Right cardiac atrium (tissue), 5 donors: ENCODE results near the gene TMCC1. TPM values are rescaled to one million over a fixed set of nuclear protein-coding genes. Genes with fewer than 3 reads are reported as not detected.

Experiments
- ATAC-seq, 2 donors: fragments of 200-7000 bp; cut with Tn5 transposase; one replicate each; pipeline versions ENCODE4 v1.8.0 to v1.9.1; 2020; ENCODE audit warnings: moderate library complexity in 2 of 2, mild to moderate bottlenecking in 1 of 2
- DNase-seq, 3 donors: peaks; one replicate each; pipeline ENCODE4 v3.0.0-alpha.2; 2020
- H3K27ac ChIP-seq: one replicate; pipeline ENCODE4 v1.5.1; 2013; ENCODE audit warnings: mild to moderate bottlenecking, low read length, control low read depth, moderate library complexity
- H3K27me3 ChIP-seq: one replicate; pipeline ENCODE4 v1.6.1; 2013; ENCODE audit not compliant: control insufficient read depth, insufficient read depth
- H3K4me1 ChIP-seq: one replicate; pipeline ENCODE4 v1.6.1; 2013; ENCODE audit warnings: low read length; ENCODE audit not compliant: control insufficient read depth, insufficient read depth
- H3K4me3 ChIP-seq: one replicate; pipeline ENCODE4 v1.5.1; 2013; ENCODE audit warnings: low read length, control low read depth
- H3K9me3 ChIP-seq: one replicate; pipeline ENCODE4 v1.6.1; 2013; ENCODE audit warnings: low read length; ENCODE audit not compliant: control insufficient read depth
- WGBS: extraction: QIAGEN DNeasy Blood & Tissue Kit; methylation state at CpG from one replicate; pipeline ENCODE4 v1.1.7; 2013; 5-methylcytosine and 5-hydroxymethylcytosine counted together
- intact Hi-C, 4 donors: fragments of 100-400 bp; cut with DNase I; formaldehyde crosslinking; loops; one replicate each; pipeline versions ENCODE4 v1.11.0 to v1.14.0; 2022 to 2023
- long read RNA-seq, 4 donors: library from polyadenylated mRNA; unstranded; transcript quantifications; one replicate each; pipeline ENCODE4 v2.0.0, GENCODE V29; 2020 to 2021
- polyA plus RNA-seq: library from polyadenylated mRNA; stranded (reverse); fragments of 200-250 nt; gene quantifications from one replicate; pipeline ENCODE4 v1.2.3, GENCODE V29; 2013
- total RNA-seq, 4 donors: library from RNA; stranded (reverse); fragmentation: NEBNext Ultra II Directional; extraction: Animal tissue kit (Norgen Biotek cat#: 25700); gene quantifications; one replicate each; pipeline ENCODE4 v1.2.1, GENCODE V29; 2021
- donor health status: healthy with polysubstance abuse.
- donor health status: DM: no; HTN: yes; CAD: no.
- donor health status: DM: no; HTN: no; CAD: no.
- donor health status: DM: no; HTN: yes; CAD: no; lungs with severe emphysema.
- donor health status: DM: yes; HTN: yes; CAD: no.

The TMCC1 gene
- 10 to 100 TPM; 40.1 to 45.0 (median 43.9) TPM for total RNA-seq
- 12.9 TPM for polyA plus RNA-seq
- long read RNA-seq, donor 1, full-length matches to known transcripts, result 2 of 13 reads
- long read RNA-seq, donor 1, partial matches to known transcripts, result 2 of 13 reads
- long read RNA-seq, donor 1, other reads (novel, unspliced or antisense), result 9 of 13 reads
- long read RNA-seq, donor 2, full-length matches to known transcripts, result 7 of 12 reads
- long read RNA-seq, donor 2, partial matches to known transcripts, result 0 of 12 reads
- long read RNA-seq, donor 2, other reads (novel, unspliced or antisense), result 5 of 12 reads
- long read RNA-seq, donor 3, full-length matches to known transcripts, result 6 of 33 reads
- long read RNA-seq, donor 3, partial matches to known transcripts, result 5 of 33 reads
- long read RNA-seq, donor 3, other reads (novel, unspliced or antisense), result 22 of 33 reads
- long read RNA-seq, donor 4, full-length matches to known transcripts, result 3 of 11 reads
- long read RNA-seq, donor 4, partial matches to known transcripts, result 1 of 11 reads
- long read RNA-seq, donor 4, other reads (novel, unspliced or antisense), result 7 of 11 reads

DNA sequence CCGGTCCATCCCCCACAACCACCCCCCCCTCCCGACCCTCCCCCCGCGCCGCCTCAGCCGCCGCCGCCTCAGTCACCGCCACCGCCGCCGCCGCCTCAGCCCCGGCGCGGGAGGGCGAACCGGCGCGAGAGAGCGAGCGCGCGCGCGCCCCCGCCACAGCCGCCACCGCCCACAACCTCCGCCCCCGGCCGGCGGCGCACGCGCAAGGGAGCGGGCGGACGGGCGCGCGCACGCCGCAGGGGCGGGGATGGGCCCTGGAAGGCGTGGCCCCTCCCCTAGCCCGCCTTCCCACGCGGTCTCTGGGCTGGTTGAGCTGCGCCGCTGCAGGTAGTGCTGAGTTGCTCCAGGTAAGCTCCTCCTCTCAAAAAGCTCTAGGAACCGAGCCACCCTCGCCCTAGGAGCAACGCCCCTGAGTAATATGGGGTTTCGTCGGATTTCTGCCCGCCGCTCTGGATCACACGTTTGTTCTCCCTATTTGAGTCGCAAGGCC is at the start of gene TMCC1:
Gene TMCC1, minus strand, starts transcription at position 131 of the 490 bp plus-strand sequence.
- H3K27ac ChIP-seq, result peak within 1 kb of the TSS; percentile 76
- H3K4me3 ChIP-seq, result peak within 1 kb of the TSS; percentile 63
- ATAC-seq (peak; percentile 96 to 98), DNase-seq (peak; percentile 86 to 94 (median 94))
- H3K9me3 ChIP-seq, result no peaks in the 10 kb centered on the region
- under 1% methylated on average over 56 of the region's 60 CpGs for WGBS
- intact Hi-C loops, result no loop called here
- H3K27me3 ChIP-seq, result no peaks in the 10 kb centered on the region
- H3K4me1 ChIP-seq, result peaks cover 6% of the 10 kb centered on the region

DNA sequence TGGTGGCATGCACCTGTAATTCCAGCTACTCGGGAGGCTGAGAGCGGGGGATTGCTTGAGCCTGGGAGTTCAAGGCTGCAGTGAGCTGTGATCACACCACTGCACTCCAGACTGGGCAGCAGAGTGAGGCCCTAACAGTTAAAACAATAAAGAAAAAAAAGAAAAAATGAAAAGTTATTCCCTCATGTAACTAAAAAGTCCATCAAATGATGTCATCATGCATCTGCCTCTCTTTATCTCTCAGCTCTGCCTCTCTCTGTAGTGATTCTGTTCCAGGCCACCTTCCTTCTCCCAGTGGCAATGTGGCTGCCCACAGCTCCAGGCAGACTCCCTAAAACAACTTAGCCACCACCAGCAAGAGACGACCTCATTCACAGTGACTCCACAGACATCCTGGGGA is 49.5 kb upstream of the TMCC1 start:
- H3K27ac ChIP-seq, result no peak overlapping the region
- no peak for DNase-seq
- no peaks in the 10 kb centered on the region for H3K4me1 ChIP-seq
- ATAC-seq, result no peak
- no peaks in the 10 kb centered on the region for H3K9me3 ChIP-seq
- intact Hi-C loops, result loop anchor here in 1 of 4 donors (5.0 to 10.0 kb wide), 2 partner anchors 54 to 152 kb away; no protein-coding TSS in a partner anchor
- no peaks in the 10 kb centered on the region for H3K27me3 ChIP-seq
- 85% methylated on average over 3 of the region's 3 CpGs for WGBS
- no peak overlapping the region for H3K4me3 ChIP-seq

DNA sequence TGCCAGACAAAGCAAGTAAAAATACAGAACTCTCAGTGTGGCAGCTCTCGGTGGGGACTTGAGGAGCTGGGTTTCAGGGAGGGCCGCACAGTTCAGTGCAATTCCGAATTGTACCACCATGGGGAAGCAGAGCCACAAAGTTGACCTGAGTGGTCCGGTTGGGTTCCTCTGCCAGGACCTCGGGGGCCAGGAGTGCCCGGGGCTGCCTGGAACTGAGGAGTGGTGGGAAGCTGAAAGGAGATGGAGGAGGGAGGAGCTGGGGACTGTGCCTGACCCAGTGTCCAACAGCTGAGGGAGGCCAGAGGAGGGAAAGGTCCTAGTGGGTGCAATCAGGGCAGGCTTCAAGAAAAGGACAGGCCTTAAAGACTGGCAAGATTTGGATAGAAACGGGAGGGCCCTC is 48.8 kb upstream of the TMCC1 start:
- Histone ChIP-seq H3K27me3 (no peaks in the 10 kb centered on the region), H3K27ac (no peak overlapping the region), H3K4me1 (no peaks in the 10 kb centered on the region), H3K9me3 (no peaks in the 10 kb centered on the region), H3K4me3 (no peak overlapping the region)
- ATAC-seq, result peak; percentile 88 to 90
- WGBS, result 9% methylated on average over 7 of the region's 7 CpGs
- intact Hi-C loops, result loop anchor here in 1 of 4 donors (5.0 to 10.0 kb wide), 2 partner anchors 55 to 153 kb away; no protein-coding TSS in a partner anchor
- DNase-seq, result peak; percentile 58 to 78 (median 75)

DNA sequence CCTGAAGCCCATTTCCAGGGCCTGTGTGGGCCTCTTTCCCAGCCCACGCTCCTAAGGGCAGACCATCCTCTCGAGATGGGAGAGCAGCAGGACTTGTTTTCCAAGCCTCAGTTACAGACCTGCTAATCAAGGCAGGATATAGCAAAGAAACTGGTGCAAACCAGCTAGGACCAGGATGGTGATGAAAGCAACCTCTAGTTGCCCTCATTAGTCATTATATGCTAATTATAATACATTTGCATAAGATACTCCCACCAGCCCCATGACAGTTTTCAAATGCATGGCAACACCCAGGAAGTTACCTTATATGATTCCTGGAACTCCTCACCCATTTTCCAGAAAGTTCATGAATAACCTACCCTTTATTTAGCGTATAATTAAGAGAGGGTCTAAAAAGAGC is 46.6 kb upstream of the TMCC1 start:
- Histone ChIP-seq H3K27me3 (no peaks in the 10 kb centered on the region), H3K9me3 (no peaks in the 10 kb centered on the region), H3K4me1 (no peaks in the 10 kb centered on the region), H3K27ac (no peak overlapping the region), H3K4me3 (no peak overlapping the region)
- DNase-seq (no peak), ATAC-seq (no peak)
- WGBS, result 86% methylated on average over 3 of the region's 3 CpGs
- intact Hi-C loops, result loop anchor here in 1 of 4 donors (5.0 to 10.0 kb wide), 2 partner anchors 57 to 155 kb away; no protein-coding TSS in a partner anchor

DNA sequence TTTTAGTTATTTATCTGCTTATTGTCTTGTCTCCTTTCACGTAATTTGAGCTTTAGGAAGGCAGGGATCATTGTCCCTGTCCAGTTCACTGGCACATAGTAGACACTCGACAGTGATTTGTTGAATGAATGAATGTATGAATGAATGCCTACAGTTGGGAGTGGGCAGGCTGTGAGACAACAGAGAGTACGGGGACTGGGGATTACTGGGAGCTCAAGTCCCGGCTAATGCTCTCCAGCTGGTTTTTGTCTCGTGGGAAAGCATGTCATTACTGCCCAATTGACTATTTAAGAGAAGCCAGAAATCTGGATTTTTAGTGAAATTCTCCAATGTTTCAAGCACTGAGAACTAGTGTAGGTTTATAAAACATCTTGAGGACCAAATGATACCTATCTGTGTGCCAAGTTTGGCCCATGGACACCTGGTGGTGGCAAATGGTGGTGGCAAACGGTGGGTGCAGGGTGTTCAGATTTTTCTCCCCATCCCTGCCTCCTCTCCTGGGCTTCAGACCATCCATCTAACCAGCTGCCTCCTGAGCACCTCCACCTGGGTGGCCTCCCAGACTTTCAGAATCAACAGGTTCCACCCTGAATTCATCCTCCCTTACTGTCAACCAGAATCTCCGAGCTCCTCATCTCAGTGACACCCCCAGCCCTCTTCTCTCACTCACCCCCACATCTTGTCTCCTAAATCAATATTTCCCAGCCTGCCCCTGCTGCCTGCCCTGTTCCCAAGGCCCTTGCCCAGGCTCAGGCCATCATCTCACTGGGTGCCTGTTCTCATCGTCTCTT is 44.8 kb upstream of the TMCC1 start:
- Histone ChIP-seq H3K9me3 (no peaks in the 10 kb centered on the region), H3K27me3 (no peaks in the 10 kb centered on the region), H3K27ac (no peak overlapping the region), H3K4me3 (no peak overlapping the region), H3K4me1 (no peaks in the 10 kb centered on the region)
- WGBS, result 82% methylated on average over 8 of the region's 8 CpGs
- intact Hi-C loops, result loop anchor here in 1 of 4 donors (10.0 kb wide), 1 partner anchor 294 kb away; no protein-coding TSS in a partner anchor
- DNase-seq, result no peak
- no peak for ATAC-seq

DNA sequence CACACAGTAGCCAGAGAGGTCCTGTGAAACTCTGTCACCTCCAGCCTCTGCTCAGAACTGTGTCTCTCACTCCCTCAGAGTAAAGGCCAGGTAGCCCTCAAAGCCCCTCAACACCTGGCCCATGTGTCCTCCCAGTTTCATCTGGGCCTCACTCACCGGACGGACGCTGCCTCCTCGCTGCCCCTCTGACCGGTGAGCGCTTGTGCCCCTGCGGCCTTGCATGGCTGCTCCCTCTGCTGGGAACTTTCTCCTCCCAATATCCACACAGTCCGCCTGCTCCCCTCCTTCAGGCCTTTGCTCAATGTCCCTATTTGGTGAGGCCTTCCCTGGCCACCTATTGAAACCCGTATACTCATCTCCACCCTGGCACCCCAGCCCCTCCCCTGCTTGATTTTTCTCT is 44.2 kb upstream of the TMCC1 start:
- H3K27ac ChIP-seq, result no peak overlapping the region
- H3K27me3 ChIP-seq, result no peaks in the 10 kb centered on the region
- no peaks in the 10 kb centered on the region for H3K9me3 ChIP-seq
- H3K4me3 ChIP-seq, result no peak overlapping the region
- DNase-seq, result no peak
- WGBS, result 87% methylated on average over 9 of the region's 9 CpGs
- no peaks in the 10 kb centered on the region for H3K4me1 ChIP-seq
- ATAC-seq, result no peak
- intact Hi-C loops, result loop anchor here in 1 of 4 donors (10.0 kb wide), 1 partner anchor 293 kb away; no protein-coding TSS in a partner anchor

DNA sequence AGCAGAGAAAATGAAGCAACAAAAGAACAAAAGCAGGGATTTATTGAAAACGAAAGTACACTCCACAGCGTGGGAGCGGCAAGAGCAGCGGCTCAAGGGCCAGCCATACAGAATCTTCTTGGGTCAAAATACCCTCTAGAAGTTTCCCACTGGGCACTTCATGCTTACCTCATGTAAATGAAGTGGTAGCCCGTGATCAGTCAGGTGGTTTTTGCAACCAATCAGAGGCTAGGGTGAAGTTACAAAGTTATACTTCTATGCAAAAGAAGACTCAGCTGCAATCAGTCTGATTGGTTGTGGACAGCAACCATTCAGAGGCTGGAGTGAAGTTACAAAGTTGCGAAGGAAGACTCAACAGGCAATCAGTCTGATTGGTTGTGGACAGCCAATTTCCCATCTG is 43.2 kb upstream of the TMCC1 start:
- 34% methylated on average over 6 of the region's 6 CpGs for WGBS
- H3K27me3 ChIP-seq, result no peaks in the 10 kb centered on the region
- intact Hi-C loops, result loop anchor here in 1 of 4 donors (10.0 kb wide), 1 partner anchor 292 kb away; no protein-coding TSS in a partner anchor
- no peaks in the 10 kb centered on the region for H3K9me3 ChIP-seq
- peak; percentile 51 to 56 for ATAC-seq
- peak overlapping the region; percentile 6 for H3K4me3 ChIP-seq
- no peak overlapping the region for H3K27ac ChIP-seq
- no peak for DNase-seq
- no peaks in the 10 kb centered on the region for H3K4me1 ChIP-seq

DNA sequence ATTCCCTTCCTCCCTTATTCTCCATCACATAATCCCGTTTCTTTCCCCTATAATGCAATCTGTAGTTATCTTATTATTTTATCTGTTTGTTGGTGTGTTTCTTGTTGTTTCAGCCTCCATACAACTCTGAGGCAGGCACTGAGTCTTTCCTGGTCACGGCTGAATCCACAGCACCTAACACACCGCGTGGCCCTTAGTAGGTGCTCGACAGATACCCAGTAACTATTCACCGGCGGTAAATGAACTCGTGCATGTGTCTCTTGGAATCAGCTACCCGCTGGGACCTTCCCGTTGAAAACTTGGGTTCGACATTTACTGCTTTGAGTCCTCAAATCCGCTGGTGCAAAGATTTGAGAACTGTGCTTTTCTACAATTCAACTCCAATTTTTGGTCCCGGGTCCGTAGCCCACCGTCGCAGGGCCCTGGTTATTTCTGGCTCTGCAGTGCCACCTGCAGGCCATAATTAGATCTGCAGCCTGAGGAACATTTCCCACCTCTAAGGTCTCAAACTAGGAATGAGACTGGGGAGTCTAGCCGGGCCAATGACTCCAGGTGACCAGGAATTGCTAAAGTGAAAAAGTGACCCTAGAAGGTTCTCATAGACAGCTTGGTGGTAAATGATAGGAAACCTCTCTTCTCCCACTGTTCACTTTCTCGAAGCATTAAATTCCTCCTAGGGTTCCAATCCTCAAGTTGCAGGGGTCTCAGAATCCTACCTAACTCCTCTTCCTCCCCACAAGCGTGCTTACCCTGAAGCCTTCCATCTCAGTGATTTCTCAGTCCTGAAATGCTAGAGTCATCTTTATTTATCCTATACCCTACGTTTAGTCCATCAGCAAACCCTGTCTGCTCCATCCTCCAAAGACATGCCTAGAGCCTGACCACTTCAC is 41.0 kb upstream of the TMCC1 start:
- peak in 1 of 3 donors; percentile 55 for DNase-seq
- 26% methylated on average over 20 of the region's 20 CpGs for WGBS
- H3K9me3 ChIP-seq, result no peaks in the 10 kb centered on the region
- H3K4me1 ChIP-seq, result no peaks in the 10 kb centered on the region
- H3K4me3 ChIP-seq, result peak overlapping the region; percentile 40
- ATAC-seq, result peak; percentile 27 to 64
- H3K27ac ChIP-seq, result no peak overlapping the region
- intact Hi-C loops, result loop anchor here (5.0 to 10.0 kb wide), 3 partner anchors 282 to 307 kb away; no protein-coding TSS in a partner anchor
- no peaks in the 10 kb centered on the region for H3K27me3 ChIP-seq

DNA sequence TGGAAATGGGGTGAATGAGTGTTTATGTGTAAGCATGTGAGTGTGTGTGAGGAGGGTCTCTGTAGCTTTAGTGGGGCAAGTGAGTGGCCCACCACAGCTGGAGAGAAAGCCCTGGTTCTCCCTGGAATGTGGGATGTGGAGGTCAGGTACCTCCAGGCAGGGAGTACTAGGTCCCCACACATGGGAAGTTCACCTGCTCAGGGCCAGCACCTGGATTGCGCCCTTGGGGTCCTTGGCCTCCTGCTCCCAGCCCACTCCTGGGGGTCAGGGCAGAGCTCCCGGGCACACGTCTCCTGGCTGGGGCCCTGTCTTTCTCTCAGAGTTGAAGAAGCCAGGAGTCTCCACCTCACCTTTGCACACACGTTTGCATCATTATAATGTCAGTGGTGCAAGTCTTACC is 40.0 kb upstream of the TMCC1 start:
- H3K4me3 ChIP-seq, result no peak overlapping the region
- no peaks in the 10 kb centered on the region for H3K27me3 ChIP-seq
- peaks cover 3% of the 10 kb centered on the region for H3K9me3 ChIP-seq
- no peak overlapping the region for H3K27ac ChIP-seq
- intact Hi-C loops, result loop anchor here (5.0 to 10.0 kb wide), 3 partner anchors 281 to 306 kb away; no protein-coding TSS in a partner anchor
- WGBS, result 78% methylated on average over 4 of the region's 4 CpGs
- ATAC-seq (no peak), DNase-seq (no peak)
- no peaks in the 10 kb centered on the region for H3K4me1 ChIP-seq

DNA sequence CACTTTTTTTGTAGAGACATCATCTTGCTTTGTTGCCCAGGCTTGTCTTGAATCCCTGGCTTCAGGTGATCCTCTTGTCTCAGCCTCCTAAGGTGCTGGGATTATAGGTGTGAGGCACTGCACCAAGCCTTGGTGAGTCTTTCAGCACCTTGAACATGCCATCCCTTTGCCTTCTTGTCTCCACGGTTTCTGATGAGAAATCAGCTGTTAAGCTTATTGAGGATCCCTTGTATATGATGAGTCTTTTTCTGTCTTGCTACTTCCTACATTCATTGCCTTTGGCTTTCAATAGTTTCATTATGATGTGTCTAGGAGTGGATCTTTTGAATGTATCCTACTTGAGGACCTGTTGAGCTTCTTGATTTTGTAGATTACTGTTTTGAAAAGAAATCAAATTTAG is 35.9 kb upstream of the TMCC1 start:
- intact Hi-C loops, result loop anchor here in 1 of 4 donors (10.0 kb wide), 1 partner anchor 95 kb away; no protein-coding TSS in a partner anchor
- Histone ChIP-seq H3K4me1 (no peaks in the 10 kb centered on the region), H3K9me3 (peaks cover 3% of the 10 kb centered on the region), H3K27ac (no peak overlapping the region), H3K27me3 (no peaks in the 10 kb centered on the region), H3K4me3 (no peak overlapping the region)
- DNase-seq (no peak), ATAC-seq (no peak)
- WGBS, result 83% methylated on average over 1 of the region's 1 CpG
